SK-N-SH (cell line): ENCODE results near the gene MANSC1.

Source experiments
- ELF1 ChIP-seq: IDR thresholded peaks from 2 replicates; pipeline ENCODE4 v1.4.0; 2012
- EP300 ChIP-seq, 2 experiments: IDR thresholded peaks; 2 replicates each; pipeline versions ENCODE4 v1.4.0 to v1.6.1; 2012; ENCODE audit warnings: borderline replicate concordance in 1 of 2, low read depth in 1 of 2, low read length in 1 of 2
- MXI1 ChIP-seq: IDR thresholded peaks from 2 replicates; pipeline ENCODE4 v1.6.1; 2012; ENCODE audit warnings: mild to moderate bottlenecking, low read depth, low read length, improper control_type of control experiment
- NFIC ChIP-seq: IDR thresholded peaks from 2 replicates; pipeline ENCODE4 v1.4.0; 2012; ENCODE audit warnings: borderline replicate concordance
- POLR2AphosphoS5 ChIP-seq: IDR thresholded peaks from 2 replicates; pipeline ENCODE4 v1.6.1; 2012; ENCODE audit warnings: low read depth, low read length
- RAD21 ChIP-seq: IDR thresholded peaks from 2 replicates; pipeline ENCODE4 v1.6.1; 2012; ENCODE audit warnings: mild to moderate bottlenecking, low read length
- RCOR1 ChIP-seq: fragments of 150-350 bp; IDR thresholded peaks from 2 replicates; pipeline ENCODE4 v1.6.1; 2017; ENCODE audit warnings: antibody characterized with exemption, low read length
- TF ChIP-seq, protein P1 (sequence below): fragments of 200-600 bp; sonication (generic); IDR thresholded peaks from 2 replicates; pipeline ENCODE4 v1.6.1; 2017; ENCODE audit warnings: antibody characterized with exemption, mild to moderate bottlenecking, moderate library complexity

- TF ChIP-seq MXI1 (no peak), NFIC (no peak), ELF1 (no peak), EP300 (IDR thresholded peaks at IDR 0.05; ENCODE audit: borderline replicate concordance in 1 of 2, low read depth in 1 of 2, low read length in 1 of 2) (no peak), RAD21 (no peak), RCOR1 (no peak), POLR2AphosphoS5 (no peak)
- TF ChIP-seq, protein P1, sequence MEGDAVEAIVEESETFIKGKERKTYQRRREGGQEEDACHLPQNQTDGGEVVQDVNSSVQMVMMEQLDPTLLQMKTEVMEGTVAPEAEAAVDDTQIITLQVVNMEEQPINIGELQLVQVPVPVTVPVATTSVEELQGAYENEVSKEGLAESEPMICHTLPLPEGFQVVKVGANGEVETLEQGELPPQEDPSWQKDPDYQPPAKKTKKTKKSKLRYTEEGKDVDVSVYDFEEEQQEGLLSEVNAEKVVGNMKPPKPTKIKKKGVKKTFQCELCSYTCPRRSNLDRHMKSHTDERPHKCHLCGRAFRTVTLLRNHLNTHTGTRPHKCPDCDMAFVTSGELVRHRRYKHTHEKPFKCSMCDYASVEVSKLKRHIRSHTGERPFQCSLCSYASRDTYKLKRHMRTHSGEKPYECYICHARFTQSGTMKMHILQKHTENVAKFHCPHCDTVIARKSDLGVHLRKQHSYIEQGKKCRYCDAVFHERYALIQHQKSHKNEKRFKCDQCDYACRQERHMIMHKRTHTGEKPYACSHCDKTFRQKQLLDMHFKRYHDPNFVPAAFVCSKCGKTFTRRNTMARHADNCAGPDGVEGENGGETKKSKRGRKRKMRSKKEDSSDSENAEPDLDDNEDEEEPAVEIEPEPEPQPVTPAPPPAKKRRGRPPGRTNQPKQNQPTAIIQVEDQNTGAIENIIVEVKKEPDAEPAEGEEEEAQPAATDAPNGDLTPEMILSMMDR: no peak
Measured at GRCh38 chr12:12393171-12393570, 43.1 kb upstream of the MANSC1 start.
